Stimulated activated CD8-positive, alpha-beta memory T cell treated with anti-CD3 and anti-CD28 coated beads, Interleukin-15, amount 100 ng/mL, for 1 hour (primary cell): ENCODE data around the gene FMNL2.
"Not testable (repeated sequence)": the region's sequence is repeated elsewhere in the genome, so short reads cannot be mapped to it uniquely, and the experiment has no call there.

Source experiments
- DNase-seq: peaks from one replicate; pipeline ENCODE4 v3.0.0-alpha.2; 2020; ENCODE audit warnings: low read depth

FMNL2 gene

GRCh38 chr2:152376385-152376784 lies 41.4 kb downstream of the FMNL2 start:
- DNase-seq = no peak

- no peak for DNase-seq
These were observed 42.0 kb downstream of the FMNL2 start for GRCh38 chr2:152376968-152377367.

- no peak for DNase-seq
These were observed 44.1 kb downstream of the FMNL2 start for GRCh38 chr2:152379089-152379488.

GRCh38 chr2:152380261-152381055 lies 45.5 kb downstream of the FMNL2 start:
- DNase-seq = no peak

- no peak for DNase-seq
These were observed 48.7 kb downstream of the FMNL2 start for GRCh38 chr2:152383702-152384101.

- no peak for DNase-seq
These were observed 50.0 kb downstream of the FMNL2 start for GRCh38 chr2:152384992-152385391.

- DNase-seq = no peak
These were observed 50.7 kb downstream of the FMNL2 start for GRCh38 chr2:152385650-152386049.

GRCh38 chr2:152386266-152386665 lies 51.3 kb downstream of the FMNL2 start:
- DNase-seq = no peak

GRCh38 chr2:152387041-152387440 lies 52.1 kb downstream of the FMNL2 start:
- no peak for DNase-seq

GRCh38 chr2:152388269-152388668 lies 53.3 kb downstream of the FMNL2 start:
- not testable (repeated sequence) for DNase-seq

GRCh38 chr2:152389483-152389882 lies 54.5 kb downstream of the FMNL2 start:
- no peak for DNase-seq

- no peak for DNase-seq
These were observed 55.9 kb downstream of the FMNL2 start for GRCh38 chr2:152390837-152391236.

GRCh38 chr2:152391318-152391717 lies 56.3 kb downstream of the FMNL2 start:
- no peak for DNase-seq

- no peak for DNase-seq
These were observed 58.4 kb downstream of the FMNL2 start for GRCh38 chr2:152393377-152393776.

- no peak for DNase-seq
These were observed 59.4 kb downstream of the FMNL2 start for GRCh38 chr2:152394326-152394725.

- no peak for DNase-seq
These were observed 60.1 kb downstream of the FMNL2 start for GRCh38 chr2:152395103-152395502.

- no peak for DNase-seq
These were observed 60.6 kb downstream of the FMNL2 start for GRCh38 chr2:152395572-152395971.

GRCh38 chr2:152396051-152396511 lies 61.1 kb downstream of the FMNL2 start:
- no peak for DNase-seq

- DNase-seq = no peak
These were observed 61.8 kb downstream of the FMNL2 start for GRCh38 chr2:152396763-152397162.

- DNase-seq = no peak
These were observed 64.0 kb downstream of the FMNL2 start for GRCh38 chr2:152399003-152399402.

- DNase-seq = no peak
These were observed 65.7 kb downstream of the FMNL2 start for GRCh38 chr2:152400607-152401214.

GRCh38 chr2:152402780-152403759 lies 68.1 kb downstream of the FMNL2 start:
- no peak for DNase-seq
